HEK293T (cell line): Measurements from ENCODE around the gene PRKCE.
"Not testable (repeated sequence)": the region's sequence is repeated elsewhere in the genome, so short reads cannot be mapped to it uniquely, and the experiment has no call there.

Experiments
- CTCF ChIA-PET: fragments of 350-600 bp; formaldehyde crosslinking; extraction: SDS; loops from one replicate; lab custom pipeline; 2021; ENCODE audit warnings: antibody characterized with exemption, inconsistent platforms; lab: Yijun Ruan, JAX
- POLR2A ChIA-PET: fragments of 350-600 bp; formaldehyde crosslinking; extraction: SDS; loops from one replicate; lab custom pipeline; 2020; ENCODE audit warnings: antibody characterized with exemption, inconsistent platforms; lab: Yijun Ruan, JAX
- DNase-seq: peaks from one replicate; pipeline ENCODE4 v3.0.0; 2012; ENCODE audit warnings: mixed read lengths; ENCODE audit errors: extremely low spot score
- ARNT ChIP-seq: fragments of 450-650 bp; IDR thresholded peaks from 2 replicates; pipeline ENCODE4 v1.6.1; 2017; ENCODE audit warnings: mild to moderate bottlenecking
- BHLHE40 ChIP-seq: fragments of 450-650 bp; IDR thresholded peaks from 2 replicates; pipeline ENCODE4 v1.6.1; 2016; ENCODE audit warnings: mild to moderate bottlenecking, moderate library complexity, borderline replicate concordance
- CTBP1 ChIP-seq: fragments of 450-650 bp; IDR thresholded peaks from 2 replicates; pipeline ENCODE4 v1.6.1; 2016; ENCODE audit warnings: borderline replicate concordance
- ELF4 ChIP-seq: fragments of 450-650 bp; IDR thresholded peaks from 2 replicates; pipeline ENCODE4 v1.6.1; 2017; ENCODE audit warnings: antibody characterized with exemption
- FOXA1 ChIP-seq: fragments of 450-650 bp; IDR thresholded peaks from 2 replicates; pipeline ENCODE4 v1.6.1; 2016; ENCODE audit warnings: mild to moderate bottlenecking
- FOXK2 ChIP-seq: fragments of 450-650 bp; IDR thresholded peaks from 2 replicates; pipeline ENCODE4 v1.6.1; 2016; ENCODE audit warnings: mild to moderate bottlenecking
- FOXM1 ChIP-seq: fragments of 450-650 bp; IDR thresholded peaks from 2 replicates; pipeline ENCODE4 v1.6.1; 2017; ENCODE audit warnings: mild to moderate bottlenecking, borderline replicate concordance
- HDGF ChIP-seq: fragments of 450-650 bp; IDR thresholded peaks from 2 replicates; pipeline ENCODE4 v1.6.1; 2017; ENCODE audit warnings: antibody characterized with exemption, borderline replicate concordance
- L3MBTL2 ChIP-seq: fragments of 450-650 bp; conservative IDR thresholded peaks from 2 replicates; pipeline ENCODE4 v1.6.1; 2016; ENCODE audit warnings: mild to moderate bottlenecking
- LEF1 ChIP-seq: fragments of 450-650 bp; IDR thresholded peaks from 2 replicates; pipeline ENCODE4 v1.6.1; 2017; ENCODE audit warnings: mild to moderate bottlenecking, borderline replicate concordance
- NFRKB ChIP-seq: fragments of 450-650 bp; IDR thresholded peaks from 2 replicates; pipeline ENCODE4 v1.6.1; 2016; ENCODE audit warnings: mild to moderate bottlenecking, moderate library complexity
- PKNOX1 ChIP-seq: fragments of 450-650 bp; IDR thresholded peaks from 2 replicates; pipeline ENCODE4 v1.6.1; 2016
- SP1 ChIP-seq: fragments of 450-650 bp; IDR thresholded peaks from 2 replicates; pipeline ENCODE4 v1.6.1; 2017
- SUZ12 ChIP-seq: fragments of 450-650 bp; IDR thresholded peaks from 2 replicates; pipeline ENCODE4 v1.6.1; 2016; ENCODE audit warnings: mild to moderate bottlenecking
- TARDBP ChIP-seq: fragments of 450-650 bp; IDR thresholded peaks from 2 replicates; pipeline ENCODE4 v1.6.1; 2016
- ZNF384 ChIP-seq: fragments of 450-650 bp; IDR thresholded peaks from 2 replicates; pipeline ENCODE4 v1.6.1; 2016

PRKCE gene

GRCh38 chr2:45911538-45911937 lies 260.1 kb downstream of the PRKCE start:
- no peak for TF ChIP-seq NFRKB
- TF ChIP-seq SP1, result no peak
- TF ChIP-seq FOXM1, result no peak
- no peak for TF ChIP-seq PKNOX1
- no peak for TF ChIP-seq TARDBP
- ChIA-PET CTCF (no interaction called here), POLR2A (no interaction called here)
- no peak for DNase-seq

- no peak for TF ChIP-seq TARDBP
- TF ChIP-seq NFRKB, result no peak
- POLR2A ChIA-PET, result no interaction called here
- CTCF ChIA-PET, result no interaction called here
- no peak for DNase-seq
Observed at GRCh38 chr2:45912109-45912508, 260.6 kb downstream of the PRKCE start.

GRCh38 chr2:45913539-45913938 lies 262.1 kb downstream of the PRKCE start:
- ChIA-PET POLR2A (interaction anchor here (1.0 kb wide), 1 partner anchor 264 kb away, joined by 4 read pairs; no protein-coding TSS in a partner anchor), CTCF (no interaction called here)
- TF ChIP-seq LEF1, result no peak
- no peak for TF ChIP-seq FOXM1
- TF ChIP-seq L3MBTL2, result no peak
- TF ChIP-seq CTBP1, result no peak
- TF ChIP-seq NFRKB, result no peak
- TF ChIP-seq FOXA1, result no peak
- TF ChIP-seq PKNOX1, result no peak
- no peak for TF ChIP-seq SP1
- no peak for TF ChIP-seq BHLHE40
- TF ChIP-seq SUZ12, result no peak
- no peak for TF ChIP-seq ELF4
- no peak for TF ChIP-seq HDGF

GRCh38 chr2:45915523-45915922 lies 264.0 kb downstream of the PRKCE start:
- no peak for TF ChIP-seq CTBP1
- no peak for TF ChIP-seq TARDBP
- TF ChIP-seq HDGF, result no peak
- ChIA-PET POLR2A (no interaction called here), CTCF (no interaction called here)
- DNase-seq, result no peak

More at GRCh38 chr2:45913539-45913938, 262.1 kb downstream of the PRKCE start:
- DNase-seq, result no peak

- CTCF ChIA-PET, POLR2A ChIA-PET, DNase-seq: not testable (repeated sequence)
Observed at GRCh38 chr2:45917561-45918176, 266.2 kb downstream of the PRKCE start.

- DNase-seq, result no peak
- POLR2A ChIA-PET, result no interaction called here
- TF ChIP-seq FOXK2 (no peak), CTBP1 (no peak), ARNT (no peak), TARDBP (no peak), LEF1 (no peak), ZNF384 (no peak), SUZ12 (no peak), FOXA1 (no peak), HDGF (no peak), PKNOX1 (no peak), NFRKB (no peak), SP1 (no peak), BHLHE40 (no peak), L3MBTL2 (no peak), ELF4 (no peak), FOXM1 (no peak)
- CTCF ChIA-PET, result no interaction called here
Observed at GRCh38 chr2:45918463-45919159, 267.1 kb downstream of the PRKCE start.

GRCh38 chr2:45919160-45919650 lies 267.7 kb downstream of the PRKCE start:
- no peak for DNase-seq
- ChIA-PET CTCF (no interaction called here), POLR2A (no interaction called here)
- TF ChIP-seq FOXK2 (no peak), SP1 (no peak), TARDBP (no peak), PKNOX1 (no peak), ARNT (no peak), BHLHE40 (no peak)
